Rectal smooth muscle tissue (tissue), 1 donor: ENCODE results near the gene MAP2.

Experiments
- H3K27ac ChIP-seq: one replicate; pipeline ENCODE4 v1.7.0; 2013; ENCODE audit warnings: low read depth, low read length, inconsistent platforms
- H3K27me3 ChIP-seq: one replicate; pipeline ENCODE4 v1.7.0; 2013; ENCODE audit warnings: low read length; ENCODE audit not compliant: control insufficient read depth, insufficient read depth
- H3K36me3 ChIP-seq: one replicate; pipeline ENCODE4 v1.7.0; 2013; ENCODE audit warnings: low read length; ENCODE audit not compliant: control insufficient read depth, insufficient read depth
- H3K4me1 ChIP-seq: one replicate; pipeline ENCODE4 v1.7.0; 2013; ENCODE audit warnings: low read length; ENCODE audit not compliant: control insufficient read depth, insufficient read depth
- H3K4me3 ChIP-seq: one replicate; pipeline ENCODE4 v1.7.0; 2013; ENCODE audit warnings: low read length
- H3K9ac ChIP-seq: one replicate; pipeline ENCODE4 v1.7.0; 2013; ENCODE audit warnings: low read length

Gene MAP2

DNA sequence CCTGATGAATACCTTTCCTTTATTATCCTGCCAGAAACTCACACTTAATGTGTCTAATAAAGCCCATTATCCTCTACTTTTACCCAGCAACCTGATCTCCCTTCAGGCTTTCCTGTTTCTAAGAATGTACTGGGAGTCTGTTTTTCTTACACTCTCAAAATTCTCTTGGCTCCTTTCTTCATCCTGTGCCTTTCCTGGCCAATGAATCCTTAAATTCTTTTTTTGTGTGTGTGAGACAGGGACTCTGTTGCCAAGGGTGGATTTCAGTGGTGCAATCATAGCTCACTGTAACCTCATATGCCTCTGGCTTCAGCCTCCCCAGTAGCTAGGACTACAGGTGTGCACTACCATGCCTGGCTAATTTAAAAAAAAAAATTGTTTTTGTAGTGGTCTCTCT, 72.7 kb downstream of the MAP2 start:
- H3K9ac ChIP-seq, result no peak overlapping the region
- H3K4me3 ChIP-seq, result no peak overlapping the region
- no peaks in the 10 kb centered on the region for H3K27me3 ChIP-seq
- H3K36me3 ChIP-seq, result no peaks in the 10 kb centered on the region
- H3K4me1 ChIP-seq, result no peaks in the 10 kb centered on the region
- peak overlapping the region; percentile 54 for H3K27ac ChIP-seq

DNA sequence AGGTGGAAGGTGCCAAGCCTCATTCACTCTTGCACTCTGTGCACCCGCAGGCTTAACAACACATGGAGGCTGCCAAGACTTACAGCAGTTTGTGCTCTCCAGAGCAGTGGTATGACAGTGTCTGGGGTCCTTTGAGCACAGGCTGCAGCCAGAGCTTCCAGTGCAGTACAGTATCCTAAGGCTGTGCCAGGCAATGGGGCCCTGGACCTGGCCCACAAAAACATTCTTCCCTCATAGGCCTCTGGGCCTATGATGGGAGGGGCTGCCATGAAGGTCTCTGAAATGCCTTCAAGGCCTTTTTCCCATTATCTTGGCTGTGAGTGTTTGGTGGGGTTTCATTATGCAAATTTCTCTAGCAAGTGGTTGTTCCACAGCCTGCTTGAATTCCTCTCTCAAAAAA, 74.8 kb downstream of the MAP2 start:
- Histone ChIP-seq H3K27me3 (no peaks in the 10 kb centered on the region), H3K9ac (no peak overlapping the region), H3K27ac (no peak overlapping the region), H3K36me3 (no peaks in the 10 kb centered on the region), H3K4me3 (no peak overlapping the region), H3K4me1 (no peaks in the 10 kb centered on the region)

DNA sequence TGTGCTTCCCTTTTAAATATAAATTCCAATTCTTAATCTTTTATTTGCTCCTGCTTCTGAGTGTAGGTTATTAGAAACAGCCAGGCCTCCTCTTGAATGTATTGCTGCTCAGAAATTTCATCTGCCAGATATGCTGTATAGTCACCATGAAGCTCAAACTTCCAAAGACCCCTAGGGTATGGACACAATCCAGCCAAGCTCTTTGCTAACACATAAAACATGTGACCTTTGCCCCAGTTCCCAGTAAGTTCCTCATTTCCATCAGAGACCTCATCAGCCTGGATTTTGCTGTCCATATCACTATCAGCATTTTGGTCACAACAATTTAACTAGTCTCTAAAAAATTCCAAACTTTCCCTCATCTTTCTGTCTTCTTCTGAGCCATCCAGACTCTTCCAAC, 75.2 kb downstream of the MAP2 start:
- Histone ChIP-seq H3K27ac (no peak overlapping the region), H3K4me1 (no peaks in the 10 kb centered on the region), H3K27me3 (no peaks in the 10 kb centered on the region), H3K4me3 (no peak overlapping the region), H3K36me3 (no peaks in the 10 kb centered on the region), H3K9ac (no peak overlapping the region)

DNA sequence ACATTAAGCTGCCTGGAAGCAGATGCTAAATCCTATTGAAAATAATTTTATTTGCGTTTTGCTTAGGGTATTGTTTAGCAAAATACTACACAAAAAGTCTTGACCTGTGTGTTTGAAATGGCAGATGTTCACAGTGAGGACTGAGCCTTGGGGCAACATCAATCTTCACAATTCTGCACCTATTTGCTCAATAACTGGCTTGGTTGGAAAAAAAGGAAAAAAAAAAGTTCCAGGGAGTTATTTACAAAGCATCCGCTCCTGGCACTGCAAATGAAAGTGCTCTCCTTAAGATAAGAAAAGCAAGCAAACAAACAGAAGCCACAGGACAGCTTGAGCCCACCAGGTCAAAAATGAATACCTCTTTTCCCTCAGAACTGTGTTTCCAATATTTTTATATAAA, 77.7 kb downstream of the MAP2 start:
- H3K4me3 ChIP-seq, result no peak overlapping the region
- H3K36me3 ChIP-seq, result no peaks in the 10 kb centered on the region
- no peaks in the 10 kb centered on the region for H3K27me3 ChIP-seq
- H3K27ac ChIP-seq, result no peak overlapping the region
- H3K9ac ChIP-seq, result no peak overlapping the region
- no peaks in the 10 kb centered on the region for H3K4me1 ChIP-seq

DNA sequence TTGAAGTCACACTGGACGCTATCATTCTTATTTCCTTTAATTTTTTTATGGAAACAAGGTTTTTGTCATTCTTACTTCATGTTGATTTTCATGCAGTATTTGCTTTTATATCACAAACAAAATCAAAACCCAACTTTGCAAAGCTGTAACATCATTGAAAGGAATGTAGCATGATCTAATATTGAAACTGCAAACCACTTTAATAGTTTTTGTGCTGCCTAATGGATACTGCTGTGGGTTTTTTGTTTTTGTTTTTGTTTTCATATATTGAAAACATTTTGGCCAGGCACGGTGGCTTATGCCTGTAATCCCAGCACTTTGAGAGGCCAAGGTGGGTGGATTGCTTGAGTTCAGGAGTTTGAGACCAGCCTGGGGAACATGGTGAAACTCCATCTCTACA, 81.6 kb downstream of the MAP2 start:
- H3K27ac ChIP-seq, result no peak overlapping the region
- H3K27me3 ChIP-seq, result no peaks in the 10 kb centered on the region
- no peak overlapping the region for H3K9ac ChIP-seq
- H3K4me3 ChIP-seq, result no peak overlapping the region
- no peaks in the 10 kb centered on the region for H3K36me3 ChIP-seq
- H3K4me1 ChIP-seq, result no peaks in the 10 kb centered on the region

DNA sequence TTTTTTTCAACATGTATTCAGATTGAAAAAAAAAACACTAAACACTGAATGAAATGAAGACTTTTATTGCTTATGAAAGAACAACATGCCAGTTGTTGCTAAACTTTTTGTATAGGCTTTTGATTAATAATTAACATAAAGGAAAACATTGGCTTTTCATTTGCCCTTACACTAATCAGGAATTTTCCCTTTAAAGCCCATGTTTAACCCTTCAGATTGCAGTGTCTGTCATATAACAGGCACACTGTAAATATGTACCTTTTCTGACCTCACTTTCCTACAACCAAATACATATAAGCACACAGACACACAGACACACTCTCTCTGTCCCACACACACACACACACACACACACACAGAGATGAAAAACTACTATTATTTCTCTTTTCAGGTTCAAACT, 84.4 kb downstream of the MAP2 start:
- Histone ChIP-seq H3K27me3 (no peaks in the 10 kb centered on the region), H3K4me1 (no peaks in the 10 kb centered on the region), H3K27ac (no peak overlapping the region), H3K9ac (no peak overlapping the region), H3K4me3 (no peak overlapping the region), H3K36me3 (no peaks in the 10 kb centered on the region)

DNA sequence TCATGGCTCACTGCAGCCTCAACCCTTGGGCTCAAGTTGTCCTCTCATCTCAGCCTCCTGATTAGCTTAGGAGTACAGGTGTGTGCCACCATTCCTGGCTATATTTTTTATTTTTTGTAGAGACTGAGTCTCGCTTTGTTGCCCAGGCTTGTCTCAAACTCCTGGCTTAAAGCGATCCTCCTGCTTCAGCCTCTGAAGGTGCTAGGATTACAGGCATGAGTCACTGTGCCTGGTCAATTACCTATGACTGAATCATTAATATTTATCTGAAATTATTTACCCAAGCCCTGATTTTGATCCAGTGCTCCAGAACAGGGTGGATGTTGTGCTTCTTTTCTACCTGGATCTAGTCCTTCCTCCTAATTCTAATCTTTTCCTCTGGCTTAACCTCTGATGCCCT, 87.8 kb downstream of the MAP2 start:
- Histone ChIP-seq H3K4me3 (no peak overlapping the region), H3K27ac (no peak overlapping the region), H3K9ac (no peak overlapping the region), H3K36me3 (no peaks in the 10 kb centered on the region), H3K4me1 (no peaks in the 10 kb centered on the region), H3K27me3 (no peaks in the 10 kb centered on the region)

DNA sequence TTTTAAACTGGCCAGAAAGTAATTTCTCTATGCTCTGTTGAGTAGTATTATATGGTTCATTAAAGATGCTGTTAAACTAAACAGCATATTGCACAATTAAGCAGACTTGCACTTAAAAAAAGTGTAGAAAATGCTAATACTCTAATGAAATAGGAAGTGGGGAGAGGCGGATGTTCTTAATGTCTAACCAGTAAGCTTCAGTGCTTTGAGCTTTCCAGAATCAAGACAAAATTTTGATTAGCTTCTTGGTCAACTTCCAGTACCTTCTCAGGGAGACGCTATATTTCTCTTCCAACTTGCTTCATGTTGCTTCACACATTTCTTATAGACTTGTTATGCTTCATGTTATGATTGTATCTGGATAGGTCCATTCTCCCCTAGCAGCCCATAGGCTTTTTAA, 89.1 kb downstream of the MAP2 start:
- no peaks in the 10 kb centered on the region for H3K36me3 ChIP-seq
- no peak overlapping the region for H3K4me3 ChIP-seq
- no peaks in the 10 kb centered on the region for H3K4me1 ChIP-seq

DNA sequence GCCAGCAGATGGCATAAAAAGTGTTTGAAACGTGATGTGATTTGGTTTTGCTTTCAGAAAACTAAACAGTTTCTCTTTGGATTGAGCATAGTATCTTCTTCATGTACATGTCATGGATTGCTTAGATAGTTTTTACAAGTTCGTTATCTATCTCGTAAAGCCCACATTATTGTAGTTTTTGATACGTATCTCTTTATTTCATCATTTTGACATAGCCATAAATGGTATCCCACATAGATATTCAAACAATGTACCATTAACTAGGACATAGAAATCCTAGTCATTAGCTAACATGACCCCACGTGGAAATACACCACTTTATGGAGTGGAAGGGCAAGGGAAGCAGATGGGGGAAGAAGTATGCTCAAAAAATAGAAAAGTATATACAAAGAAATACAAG, 93.6 kb downstream of the MAP2 start:
- no peak overlapping the region for H3K9ac ChIP-seq
- H3K4me3 ChIP-seq, result no peak overlapping the region
- no peaks in the 10 kb centered on the region for H3K36me3 ChIP-seq
- no peaks in the 10 kb centered on the region for H3K4me1 ChIP-seq
- no peak overlapping the region for H3K27ac ChIP-seq
- H3K27me3 ChIP-seq, result no peaks in the 10 kb centered on the region

More for the DNA sequence above, 89.1 kb downstream of the MAP2 start:
- no peak overlapping the region for H3K9ac ChIP-seq
- no peaks in the 10 kb centered on the region for H3K27me3 ChIP-seq
- no peak overlapping the region for H3K27ac ChIP-seq

DNA sequence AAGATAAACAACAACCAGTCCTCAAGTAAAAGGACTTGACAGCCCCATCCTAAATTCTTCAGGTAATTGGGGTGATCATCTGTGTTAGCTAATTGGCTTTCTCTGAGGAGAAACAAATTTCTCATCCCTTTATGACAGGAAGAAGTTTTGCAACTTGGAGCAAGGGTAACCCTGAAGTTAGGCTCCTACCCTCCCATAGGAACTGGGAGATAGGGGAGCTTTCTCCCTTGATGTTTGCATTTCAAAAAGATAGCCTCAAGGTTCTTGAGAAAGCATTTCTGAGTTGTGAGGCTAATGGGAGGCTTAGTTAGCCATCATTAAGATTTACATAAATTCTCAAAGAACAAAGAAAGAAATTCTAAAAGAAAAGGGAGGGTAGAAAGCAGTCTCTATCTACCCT, 95.4 kb downstream of the MAP2 start:
- no peaks in the 10 kb centered on the region for H3K4me1 ChIP-seq
- H3K4me3 ChIP-seq, result no peak overlapping the region
- no peaks in the 10 kb centered on the region for H3K27me3 ChIP-seq
- no peak overlapping the region for H3K9ac ChIP-seq
- H3K27ac ChIP-seq, result no peak overlapping the region
- H3K36me3 ChIP-seq, result no peaks in the 10 kb centered on the region

DNA sequence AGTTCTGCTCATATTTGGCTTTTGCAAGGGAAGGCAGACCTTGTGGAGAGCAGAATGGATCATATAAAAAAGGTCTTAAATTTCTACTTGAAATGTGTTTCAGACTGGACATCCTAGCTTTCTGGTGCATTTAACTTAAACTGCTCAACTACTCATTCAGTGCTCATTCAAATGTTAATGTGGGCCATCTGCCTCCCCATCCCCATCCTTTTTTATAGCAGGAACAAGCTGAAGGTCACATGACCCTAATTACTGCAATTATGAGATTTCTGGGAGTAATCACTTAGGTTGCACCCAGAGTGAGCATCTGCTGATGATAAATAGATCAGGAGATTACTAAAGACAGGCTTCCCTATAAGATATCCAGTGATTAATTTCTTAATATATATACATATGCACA, 96.1 kb downstream of the MAP2 start:
- Histone ChIP-seq H3K27ac (no peak overlapping the region), H3K9ac (no peak overlapping the region), H3K36me3 (no peaks in the 10 kb centered on the region), H3K27me3 (no peaks in the 10 kb centered on the region), H3K4me1 (no peaks in the 10 kb centered on the region), H3K4me3 (no peak overlapping the region)

DNA sequence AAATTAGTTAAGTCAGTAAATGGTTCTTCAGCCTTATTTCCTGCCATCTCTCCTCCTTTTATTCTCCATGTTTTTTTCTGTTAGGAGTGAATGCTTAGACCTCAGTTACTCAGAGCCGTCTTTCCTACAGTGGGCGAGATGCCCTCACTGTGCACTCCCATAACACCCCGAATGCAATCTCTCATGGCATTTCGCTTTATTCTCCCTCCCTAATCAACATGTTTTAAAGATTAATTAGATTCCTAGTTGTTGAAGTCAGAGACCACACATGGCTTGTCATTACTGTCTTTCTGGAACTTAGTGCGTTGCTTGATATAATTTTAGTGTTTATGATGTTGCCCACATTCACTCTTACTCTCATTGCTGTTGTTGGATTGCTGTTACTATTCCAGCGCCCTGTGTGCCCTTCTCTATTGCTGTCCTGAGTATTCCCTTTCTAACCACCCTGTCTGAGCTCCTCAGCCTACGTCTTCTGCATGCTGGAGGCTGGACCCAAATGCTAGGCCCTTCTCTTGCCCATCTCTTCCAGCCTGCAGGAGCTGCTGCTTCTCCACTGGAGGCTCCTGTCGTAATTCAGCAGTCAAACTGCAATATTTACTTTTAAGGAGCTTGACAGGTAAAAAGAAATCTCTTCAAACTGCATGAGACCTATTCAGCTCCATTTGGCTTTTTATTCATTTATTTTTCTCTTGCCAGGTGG, 99.3 kb downstream of the MAP2 start:
- Histone ChIP-seq H3K9ac (no peak overlapping the region), H3K36me3 (no peaks in the 10 kb centered on the region), H3K27ac (no peak overlapping the region), H3K4me3 (no peak overlapping the region), H3K27me3 (no peaks in the 10 kb centered on the region), H3K4me1 (no peaks in the 10 kb centered on the region)

DNA sequence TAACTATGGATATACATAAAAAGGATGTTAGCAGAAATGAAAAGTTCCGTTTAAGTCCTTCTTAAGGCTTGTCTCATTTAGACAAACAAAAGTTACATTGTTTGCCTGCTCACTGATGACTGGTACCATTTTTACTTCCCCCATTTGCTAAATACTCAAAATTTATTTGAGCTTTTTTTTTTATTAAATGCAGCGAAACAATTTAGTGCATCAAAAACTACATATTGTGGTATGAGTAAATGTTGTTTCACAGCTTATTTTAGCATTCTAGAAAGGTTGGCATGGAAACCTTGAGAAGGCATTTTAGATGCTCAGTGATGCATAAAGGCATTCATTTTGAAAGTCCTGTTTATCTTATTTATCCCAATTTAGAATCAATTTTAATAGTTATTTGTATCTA, 100.0 kb downstream of the MAP2 start:
- H3K9ac ChIP-seq, result no peak overlapping the region
- no peaks in the 10 kb centered on the region for H3K27me3 ChIP-seq
- H3K27ac ChIP-seq, result no peak overlapping the region
- no peaks in the 10 kb centered on the region for H3K36me3 ChIP-seq
- H3K4me1 ChIP-seq, result no peaks in the 10 kb centered on the region
- no peak overlapping the region for H3K4me3 ChIP-seq
